HepG2 (cell line): ENCODE data around the gene WNK4. TPM values are rescaled to one million over a fixed set of nuclear protein-coding genes. Genes with fewer than 3 reads are reported as not detected.

ENCODE experiments used
- CAMTA2 ChIP-seq: sonication (generic); formaldehyde crosslinking; IDR thresholded peaks from 2 replicates; pipeline ENCODE4 v1.4.0; 2020; ENCODE audit warnings: mild to moderate bottlenecking, missing genetic modification reagents, borderline replicate concordance
- CCAR2 ChIP-seq: fragments of 200-400 bp; formaldehyde crosslinking; optimal IDR thresholded peaks from 2 replicates; pipeline ENCODE3; 2018; ENCODE audit warnings: low read depth, mild to moderate bottlenecking, low read length, moderate library complexity
- ETV6 ChIP-seq: sonication (generic); formaldehyde crosslinking; conservative IDR thresholded peaks from 2 replicates; pipeline ENCODE4 v1.4.0; 2020; ENCODE audit warnings: missing genetic modification reagents
- FOXJ3 ChIP-seq: sonication (generic); formaldehyde crosslinking; IDR thresholded peaks from 2 replicates; pipeline ENCODE4 v1.4.0; 2020; ENCODE audit warnings: missing genetic modification reagents, mild to moderate bottlenecking, borderline replicate concordance
- JDP2 ChIP-seq: sonication (generic); formaldehyde crosslinking; IDR thresholded peaks from 2 replicates; pipeline ENCODE4 v1.8.1; 2022; ENCODE audit warnings: missing genetic modification reagents, borderline replicate concordance
- KDM6A ChIP-seq: IDR thresholded peaks from 2 replicates; pipeline ENCODE4 v1.6.1; 2016; ENCODE audit warnings: low read depth
- MLX ChIP-seq: IDR thresholded peaks from 2 replicates; pipeline ENCODE4 v1.6.1; 2016
- NFIC ChIP-seq: IDR thresholded peaks from 2 replicates; pipeline ENCODE4 v1.6.1; 2012; ENCODE audit warnings: mild to moderate bottlenecking, low read length, inconsistent platforms
- PHB2 ChIP-seq: fragments of 450-650 bp; IDR thresholded peaks from 2 replicates; pipeline ENCODE4 v1.6.1; 2018; ENCODE audit not compliant: partially characterized antibody
- RARA ChIP-seq: IDR thresholded peaks from 2 replicates; pipeline ENCODE4 v1.6.1; 2016; ENCODE audit warnings: missing genetic modification reagents, missing compliant biosample characterization
- RBM22 ChIP-seq: fragments of 200-400 bp; formaldehyde crosslinking; optimal IDR thresholded peaks from 2 replicates; pipeline ENCODE3; 2017; ENCODE audit warnings: mild to moderate bottlenecking, low read length, moderate library complexity
- SNRNP70 ChIP-seq: fragments of 200-400 bp; formaldehyde crosslinking; IDR thresholded peaks from 2 replicates; pipeline ENCODE4 v1.6.1; 2017; ENCODE audit warnings: mild to moderate bottlenecking, low read depth, low read length, moderate library complexity
- SRSF9 ChIP-seq: fragments of 200-400 bp; formaldehyde crosslinking; IDR thresholded peaks from 2 replicates; pipeline ENCODE4 v1.6.1; 2018; ENCODE audit warnings: borderline replicate concordance, mild to moderate bottlenecking, low read depth, low read length; ENCODE audit not compliant: insufficient read depth, poor library complexity, severe bottlenecking
- ZBTB20 ChIP-seq: sonication (generic); formaldehyde crosslinking; IDR thresholded peaks from 2 replicates; pipeline ENCODE4 v1.8.1; 2023; ENCODE audit warnings: missing genetic modification reagents, low read depth, mild to moderate bottlenecking, borderline replicate concordance
- ZMYM4 ChIP-seq: sonication (generic); formaldehyde crosslinking; IDR thresholded peaks from 2 replicates; pipeline ENCODE4 v1.8.1; 2023; ENCODE audit warnings: mild to moderate bottlenecking, missing genetic modification reagents
- ZNF180 ChIP-seq: sonication (generic); formaldehyde crosslinking; IDR thresholded peaks from 2 replicates; pipeline ENCODE4 v1.4.0; 2020; ENCODE audit warnings: low read depth, missing genetic modification reagents, borderline replicate concordance
- ZNF367 ChIP-seq: sonication (generic); formaldehyde crosslinking; IDR thresholded peaks from 2 replicates; pipeline ENCODE4 v1.4.0; 2020; ENCODE audit warnings: missing genetic modification reagents, borderline replicate concordance
- ZNF383 ChIP-seq: sonication (generic); formaldehyde crosslinking; IDR thresholded peaks from 2 replicates; pipeline ENCODE4 v1.4.0; 2020; ENCODE audit warnings: missing genetic modification reagents, mild to moderate bottlenecking, borderline replicate concordance
- ZNF629 ChIP-seq: sonication (generic); formaldehyde crosslinking; conservative IDR thresholded peaks from 2 replicates; pipeline ENCODE4 v1.5.0; 2020; ENCODE audit warnings: missing genetic modification reagents
- ZNF652 ChIP-seq: IDR thresholded peaks from 2 replicates; pipeline ENCODE4 v1.6.1; 2016; ENCODE audit warnings: low read depth, borderline replicate concordance
- ZNF724P ChIP-seq: sonication (generic); formaldehyde crosslinking; IDR thresholded peaks from 2 replicates; pipeline ENCODE4 v1.8.0; 2022; ENCODE audit warnings: missing genetic modification reagents, borderline replicate concordance
- ZNF770 ChIP-seq: sonication (generic); formaldehyde crosslinking; IDR thresholded peaks from 2 replicates; pipeline ENCODE4 v1.5.0; 2020; ENCODE audit warnings: mild to moderate bottlenecking, missing genetic modification reagents
- ZNF776 ChIP-seq: sonication (generic); formaldehyde crosslinking; IDR thresholded peaks from 2 replicates; pipeline ENCODE4 v1.4.0; 2020; ENCODE audit warnings: mild to moderate bottlenecking, missing genetic modification reagents
- ZNF839 ChIP-seq: sonication (generic); formaldehyde crosslinking; IDR thresholded peaks from 2 replicates; pipeline ENCODE4 v1.4.0; 2020; ENCODE audit warnings: missing genetic modification reagents, mild to moderate bottlenecking, borderline replicate concordance
- polyA plus RNA-seq, 8 experiments: library from polyadenylated mRNA; depleted of rRNA in 3 of 8; stranded (reverse) in 7 of 8; unstranded in 1 of 8; fragments of >200 nt; fragmentation: Illumina TruSeq in 4 of 8; extraction: Trizol in 4 of 8; gene quantifications; 2 replicates each; pipeline versions ENCODE4 v1.2.1 to v1.2.3, GENCODE V29; 2011 to 2016; ENCODE audit warnings: low read depth in 4 of 8, missing spikeins in 1 of 8, mixed read lengths in 1 of 8; ENCODE audit not compliant: insufficient read depth in 1 of 8
- total RNA-seq, 5 experiments: library from RNA; depleted of rRNA; stranded (reverse); fragments of >200 nt; fragmentation: Illumina TruSeq; extraction: Trizol; gene quantifications; 2 replicates each; pipeline ENCODE4 v1.2.3, GENCODE V29; 2016; ENCODE audit warnings: low read depth in 1 of 5
- TF ChIP-seq, protein P1 (sequence below): sonication (generic); formaldehyde crosslinking; IDR thresholded peaks from 2 replicates; pipeline ENCODE4 v1.8.1; 2023; ENCODE audit warnings: missing genetic modification reagents, mild to moderate bottlenecking, borderline replicate concordance
- TF ChIP-seq, protein P2 (sequence below): sonication (generic); IDR thresholded peaks from 2 replicates; pipeline ENCODE4 v1.6.1; 2016; ENCODE audit warnings: low read depth, borderline replicate concordance
- TF ChIP-seq, protein P3 (sequence below): IDR thresholded peaks from 2 replicates; pipeline ENCODE4 v1.6.1; 2016; ENCODE audit warnings: missing biosample characterization, missing genetic modification reagents, low read depth

The WNK4 gene
- total and polyA plus RNA-seq, 2 of the 13 experiments (the other 11 are each of a cell fraction or from before 2014, with no cell fraction given), result 2.7 to 13.7 TPM

DNA sequence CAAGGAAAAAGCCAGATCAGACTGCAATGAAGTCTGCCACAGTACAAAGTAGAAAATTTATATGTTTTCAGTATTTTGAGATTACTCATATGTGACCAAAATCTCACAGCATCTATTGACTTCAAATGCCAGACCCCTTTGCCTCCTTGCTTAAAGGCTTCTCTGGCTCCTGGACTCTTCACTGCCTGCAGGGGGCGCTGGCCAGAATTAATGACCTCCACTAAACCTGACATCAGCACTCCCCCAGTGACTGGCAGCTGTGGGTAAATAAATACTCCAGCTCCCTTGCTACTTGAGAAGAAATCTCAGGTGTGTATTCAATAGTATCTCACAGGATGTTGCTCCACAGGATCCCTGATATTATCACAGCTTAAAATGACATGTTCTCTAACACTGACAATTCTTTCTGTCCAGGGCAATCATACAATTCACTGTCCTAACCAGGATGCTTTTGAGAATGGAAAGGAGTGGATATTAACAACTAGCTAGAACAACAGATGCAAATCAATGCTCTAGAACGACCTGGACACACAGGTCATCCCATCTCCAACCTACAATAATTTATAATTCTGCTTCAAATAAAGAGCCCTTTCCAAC is 39.6 kb downstream of the WNK4 start (continued):
- TF ChIP-seq ZNF770 (CRISPR knock-in tag) (no peak), ZNF383 (CRISPR knock-in tag) (no peak), ZNF724P (CRISPR knock-in tag) (no peak), CAMTA2 (CRISPR knock-in tag) (no peak), RARA (CRISPR knock-in tag) (no peak), ETV6 (CRISPR knock-in tag) (no peak), ZNF180 (no peak), SRSF9 (no peak), CCAR2 (no peak), NFIC (no peak), ZNF839 (CRISPR knock-in tag) (no peak), PHB2 (no peak), ZMYM4 (no peak), ZNF652 (CRISPR knock-in tag) (no peak), SNRNP70 (no peak), ZNF367 (no peak), RBM22 (peak; percentile 43), ZBTB20 (CRISPR knock-in tag) (no peak), JDP2 (CRISPR knock-in tag) (no peak), ZNF629 (CRISPR knock-in tag) (no peak), MLX (CRISPR knock-in tag) (no peak), KDM6A (CRISPR knock-in tag) (no peak), FOXJ3 (CRISPR knock-in tag) (0 out of 2 replicates have a peak, but pooled peaks have one; percentile 22), ZNF776 (no peak)
- TF ChIP-seq, protein P1, sequence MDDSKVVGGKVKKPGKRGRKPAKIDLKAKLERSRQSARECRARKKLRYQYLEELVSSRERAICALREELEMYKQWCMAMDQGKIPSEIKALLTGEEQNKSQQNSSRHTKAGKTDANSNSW (CRISPR knock-in tag), result no peak
- TF ChIP-seq, protein P2, sequence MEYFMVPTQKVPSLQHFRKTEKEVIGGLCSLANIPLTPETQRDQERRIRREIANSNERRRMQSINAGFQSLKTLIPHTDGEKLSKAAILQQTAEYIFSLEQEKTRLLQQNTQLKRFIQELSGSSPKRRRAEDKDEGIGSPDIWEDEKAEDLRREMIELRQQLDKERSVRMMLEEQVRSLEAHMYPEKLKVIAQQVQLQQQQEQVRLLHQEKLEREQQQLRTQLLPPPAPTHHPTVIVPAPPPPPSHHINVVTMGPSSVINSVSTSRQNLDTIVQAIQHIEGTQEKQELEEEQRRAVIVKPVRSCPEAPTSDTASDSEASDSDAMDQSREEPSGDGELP, result peak; percentile 54
- TF ChIP-seq, protein P3, sequence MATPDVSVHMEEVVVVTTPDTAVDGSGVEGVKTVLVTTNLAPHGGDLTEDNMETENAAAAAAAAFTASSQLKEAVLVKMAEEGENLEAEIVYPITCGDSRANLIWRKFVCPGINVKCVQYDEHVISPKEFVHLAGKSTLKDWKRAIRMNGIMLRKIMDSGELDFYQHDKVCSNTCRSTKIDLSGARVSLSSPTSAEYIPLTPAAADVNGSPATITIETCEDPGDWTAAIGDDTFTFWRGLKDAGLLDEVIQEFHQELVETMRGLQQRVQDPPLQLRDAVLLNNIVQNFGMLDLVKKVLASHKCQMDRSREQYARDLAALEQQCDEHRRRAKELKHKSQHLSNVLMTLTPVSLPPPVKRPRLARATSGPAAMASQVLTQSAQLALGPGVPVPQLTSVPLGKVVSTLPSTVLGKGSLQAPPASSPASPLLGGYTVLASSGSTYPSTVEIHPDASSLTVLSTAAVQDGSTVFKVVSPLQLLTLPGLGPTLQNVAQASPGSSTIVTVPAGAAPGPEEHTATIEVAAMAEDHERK (CRISPR knock-in tag), result no peak
